ENCODE measurements around the gene PRPF6.
"Not testable (repeated sequence)": the region's sequence is repeated elsewhere in the genome, so short reads cannot be mapped to it uniquely, and the experiment has no call there.

PRPF6 gene

DNA sequence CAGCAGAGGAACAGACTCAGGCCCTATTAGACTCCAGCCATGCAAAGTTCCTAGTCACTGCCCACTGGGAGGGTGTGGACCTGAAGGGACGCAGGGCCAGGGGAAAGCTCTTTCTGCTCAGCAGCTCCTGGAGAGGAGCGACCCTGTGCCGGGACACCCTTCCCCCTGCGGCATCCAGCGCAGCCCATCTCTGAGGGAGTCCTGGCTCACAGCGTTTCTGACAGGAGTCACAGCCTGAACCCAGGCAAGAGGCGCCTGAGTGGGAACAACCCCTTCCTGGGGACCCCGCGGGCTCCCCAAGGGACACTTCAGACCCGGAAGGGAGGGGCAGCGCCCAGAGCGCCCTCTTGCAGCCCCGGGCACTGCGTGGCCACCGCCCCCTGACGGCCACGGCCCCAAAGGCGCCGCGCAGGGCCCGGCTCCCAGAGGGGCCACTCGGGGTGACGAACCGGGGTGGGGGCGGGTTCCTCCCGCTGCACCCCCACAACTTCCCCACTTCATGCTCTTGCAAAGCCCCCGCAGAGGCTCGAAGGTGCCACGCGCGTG lies 25.6 kb upstream of the PRPF6 start:
- DNase-seq (no peak), ATAC-seq (peak; percentile 14)
- Mint-ChIP-seq H3K27ac (peak overlapping the region; percentile 65 to 95), H3K4me3 (peak overlapping the region; percentile 83 to 90), H3K4me1 (peaks cover 72% of the 10 kb centered on the region), H3K9me3 (no peaks in the 10 kb centered on the region), H3K27me3 (no peaks in the 10 kb centered on the region)

DNA sequence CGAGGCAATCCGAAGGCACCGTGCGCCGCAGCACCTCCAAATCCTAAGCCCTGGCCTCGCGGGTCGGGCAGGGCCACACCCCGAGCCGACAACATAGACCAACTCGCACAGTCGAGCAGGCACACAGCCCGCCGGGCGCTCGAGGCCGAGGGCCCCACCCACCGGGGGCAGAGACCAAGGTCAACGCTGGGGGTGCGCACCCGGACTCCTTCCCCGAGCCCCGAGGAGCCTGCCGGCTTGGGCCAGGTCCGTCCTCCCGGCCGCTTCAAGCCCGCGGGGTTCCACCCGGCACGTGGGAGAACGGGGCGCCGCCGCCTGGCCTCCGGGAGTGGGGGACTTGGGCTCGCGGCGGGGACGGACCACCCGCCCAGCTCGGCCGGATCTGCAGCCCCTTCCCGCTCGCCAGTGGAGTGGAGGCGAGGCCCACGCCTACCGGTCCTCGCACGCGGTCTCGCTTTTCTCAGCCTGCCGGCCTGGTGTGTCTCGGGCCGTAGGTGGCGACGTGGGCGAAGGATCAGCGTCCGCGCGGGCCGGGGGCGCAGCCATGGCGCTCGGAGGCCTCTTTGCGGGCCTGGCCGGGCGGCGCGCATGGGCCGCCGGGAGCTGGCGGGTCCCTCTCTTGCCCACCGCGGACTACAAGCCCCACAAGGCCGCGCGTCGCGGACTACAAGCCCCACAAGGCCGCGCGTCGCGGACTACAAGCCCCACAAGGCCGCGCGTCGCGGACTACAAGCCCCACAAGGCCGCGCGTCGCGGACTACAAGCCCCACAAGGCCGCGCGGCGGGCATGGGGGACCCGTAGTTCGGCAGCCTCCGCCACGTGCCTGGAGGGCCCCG lies 24.9 kb upstream of the PRPF6 start, which contains the start of gene UCKL1:
UCKL1 (minus strand) TSS at position 590 of the 837 bp plus-strand sequence; CDS start at position 546, 44 bp downstream.
- Mint-ChIP-seq H3K27ac (peak within 1 kb of the TSS; percentile 90 to 96), H3K4me3 (peak within 1 kb of the TSS; percentile 83 to 90), H3K9me3 (no peaks in the 10 kb centered on the region), H3K4me1 (peaks cover 68% of the 10 kb centered on the region), H3K27me3 (no peaks in the 10 kb centered on the region)
- ATAC-seq, result peak; percentile 83
- peak; percentile 87 to 93 for DNase-seq

DNA sequence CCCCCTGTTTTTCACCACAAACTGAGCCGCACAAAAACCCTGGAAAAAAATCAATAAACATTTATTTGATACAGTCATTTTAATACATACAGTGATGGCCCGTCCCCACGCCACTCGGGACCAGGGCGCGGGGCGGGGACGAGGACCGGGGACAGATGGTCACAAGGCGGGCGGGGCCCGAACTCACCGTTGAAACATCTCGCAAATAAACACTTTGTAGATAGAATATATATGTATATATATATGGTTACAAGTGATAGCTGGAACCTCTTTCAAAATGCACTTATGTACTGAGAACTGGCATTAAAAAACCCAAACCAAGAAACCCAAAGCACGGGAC lies 24.3 kb upstream of the PRPF6 start:
- Mint-ChIP-seq H3K9me3 (no peaks in the 10 kb centered on the region), H3K4me3 (peak overlapping the region; percentile 78 to 90), H3K27ac (peak overlapping the region; percentile 50 to 96), H3K4me1 (peaks cover 63% of the 10 kb centered on the region), H3K27me3 (no peaks in the 10 kb centered on the region)
- DNase-seq, result no peak
- ATAC-seq, result no peak

DNA sequence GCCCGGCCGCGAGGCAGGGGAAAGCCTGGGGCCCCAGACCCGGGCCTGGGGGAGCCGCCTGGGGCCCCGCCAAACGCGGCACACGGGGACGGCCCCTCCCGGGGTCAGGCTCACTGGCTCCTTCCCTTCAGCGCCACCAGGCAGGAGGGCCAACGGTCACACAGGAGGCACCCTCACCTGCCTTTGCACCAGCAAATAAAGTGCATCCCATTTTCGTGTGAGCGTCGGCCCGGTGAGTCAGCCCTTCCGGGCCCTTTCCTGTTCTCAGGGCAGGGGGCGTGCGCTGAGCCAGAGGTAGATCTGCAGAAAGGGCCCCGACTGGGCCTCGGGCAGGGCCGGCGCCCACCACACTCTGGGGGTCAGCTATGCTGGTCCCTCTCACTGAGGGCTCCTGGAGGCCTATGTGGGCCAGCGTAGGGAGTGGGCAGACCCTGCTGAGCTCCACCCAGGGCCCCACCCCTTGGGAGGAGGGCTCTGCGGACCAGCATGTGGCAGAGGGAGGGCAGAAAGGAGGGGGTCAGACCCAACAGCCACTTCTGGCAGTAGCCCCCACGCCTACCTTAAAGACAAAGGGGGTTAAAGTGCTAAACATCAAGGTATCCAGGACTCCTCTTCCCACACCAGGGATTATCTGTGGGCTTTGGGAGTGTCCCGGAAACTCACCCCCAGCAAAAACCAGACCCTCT lies 23.8 kb upstream of the PRPF6 start:
- ATAC-seq (peak; percentile 65), DNase-seq (peak; percentile 75 to 82)
- Mint-ChIP-seq H3K27ac (peak overlapping the region; percentile 90 to 96), H3K4me3 (peak overlapping the region; percentile 78 to 90), H3K4me1 (peaks cover 58% of the 10 kb centered on the region), H3K27me3 (no peaks in the 10 kb centered on the region), H3K9me3 (no peaks in the 10 kb centered on the region)

DNA sequence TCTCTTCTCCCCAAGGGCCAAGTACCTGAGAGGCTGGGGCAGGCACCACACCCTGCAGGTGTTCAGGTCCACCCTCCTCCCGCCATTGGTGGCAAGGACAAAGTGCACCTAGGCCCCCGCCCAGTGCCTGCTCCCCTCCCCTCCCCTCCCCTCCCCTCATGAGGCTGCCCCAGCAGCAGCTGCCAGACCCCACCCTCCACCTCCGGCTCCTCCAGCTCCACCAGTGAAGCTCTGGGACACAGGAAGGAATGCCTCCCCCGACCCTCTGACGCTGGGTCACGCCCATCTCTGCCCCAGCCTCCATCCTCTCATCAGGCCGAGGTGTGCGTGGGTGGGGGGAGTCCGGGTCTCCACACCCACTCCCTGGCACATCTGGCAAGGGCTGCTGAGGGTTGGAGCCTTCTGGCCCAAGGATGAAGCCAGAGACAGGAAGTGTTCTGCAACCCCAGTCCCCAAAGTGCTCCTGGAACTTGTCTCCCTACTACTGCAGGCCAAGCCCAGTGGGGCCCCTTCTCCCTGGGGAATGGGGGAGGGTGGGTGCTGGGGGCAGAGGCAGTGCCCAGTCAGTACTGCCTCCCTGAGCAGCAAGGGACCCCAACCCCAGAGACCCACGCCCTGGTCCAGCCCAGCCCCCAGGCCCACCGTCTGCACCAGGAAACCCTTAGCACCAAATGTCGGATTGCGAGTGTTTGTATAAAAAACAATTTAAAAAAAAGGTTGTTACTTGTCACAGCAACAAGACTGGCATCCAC lies 23.1 kb upstream of the PRPF6 start:
- no peak for ATAC-seq
- Mint-ChIP-seq H3K9me3 (no peaks in the 10 kb centered on the region), H3K4me1 (peaks cover 51% of the 10 kb centered on the region), H3K4me3 (peak overlapping the region; percentile 78 to 90), H3K27me3 (no peaks in the 10 kb centered on the region), H3K27ac (peak overlapping the region in 1 of 2 donors; percentile 85)
- DNase-seq, result peak; percentile 38 to 52

DNA sequence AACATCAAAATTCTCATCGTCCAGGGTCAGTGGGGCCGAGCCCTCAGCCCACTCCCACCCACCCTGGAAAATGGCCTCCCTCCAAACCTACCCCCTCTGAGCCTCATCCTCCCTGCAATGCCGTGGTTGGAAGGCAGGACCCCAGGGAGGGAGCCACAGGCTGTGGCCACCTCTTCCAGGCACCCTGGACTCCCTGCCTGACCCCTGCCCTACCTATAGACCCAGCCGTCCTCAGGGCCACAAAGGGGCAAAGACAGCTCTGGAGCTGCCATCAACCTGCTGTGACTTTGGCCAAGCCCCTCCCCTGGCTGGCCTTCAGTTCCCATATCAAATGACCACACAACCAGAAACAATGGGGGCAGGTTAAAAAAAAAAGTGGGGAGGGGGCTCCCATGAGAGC lies 22.5 kb upstream of the PRPF6 start:
- no peak overlapping the region for H3K27ac Mint-ChIP-seq
- peak overlapping the region in 1 of 2 donors; percentile 55 for H3K4me3 Mint-ChIP-seq
- no peaks in the 10 kb centered on the region for H3K9me3 Mint-ChIP-seq
- ATAC-seq, result no peak
- H3K27me3 Mint-ChIP-seq, result no peaks in the 10 kb centered on the region
- DNase-seq, result no peak
- H3K4me1 Mint-ChIP-seq, result peaks cover 45% of the 10 kb centered on the region

DNA sequence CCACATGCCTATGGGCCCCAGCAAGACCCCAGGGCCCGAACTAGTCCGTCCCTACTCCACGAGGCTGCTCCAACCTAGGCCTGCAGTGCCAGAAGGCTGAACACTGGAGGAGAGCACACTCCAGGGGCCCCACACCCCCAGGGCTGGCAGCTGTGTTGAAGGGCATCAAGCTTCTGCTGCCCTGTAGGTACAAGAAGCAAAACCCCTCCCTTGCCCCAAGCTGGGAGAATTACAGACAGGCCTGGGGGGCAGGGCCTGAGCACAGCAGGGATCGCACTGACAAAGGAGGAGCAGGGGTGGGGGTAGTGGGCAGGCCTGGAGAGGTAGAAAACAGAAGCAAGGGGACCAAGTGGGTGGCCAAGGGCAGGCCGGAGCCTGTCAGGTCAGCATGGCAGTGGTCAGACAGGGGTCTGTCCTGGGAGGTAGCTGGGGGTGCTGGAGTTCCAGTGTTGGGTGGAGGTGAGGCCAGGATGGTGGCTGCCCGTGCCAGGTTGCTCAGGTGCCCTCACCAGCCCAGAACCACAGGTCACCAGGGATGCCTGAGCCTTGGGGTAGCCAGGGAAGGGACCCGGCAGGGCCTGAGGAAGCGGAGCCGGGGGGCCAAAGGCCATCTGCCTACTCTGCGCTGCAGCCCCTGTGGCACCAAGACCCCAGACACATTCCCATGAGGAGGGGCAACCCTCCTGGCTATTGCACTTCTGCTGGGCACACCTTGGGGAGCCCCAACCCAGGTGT lies 21.8 kb upstream of the PRPF6 start:
- Mint-ChIP-seq H3K27ac (peak overlapping the region in 1 of 2 donors; percentile 96), H3K4me1 (peaks cover 39% of the 10 kb centered on the region), H3K9me3 (no peaks in the 10 kb centered on the region), H3K27me3 (no peaks in the 10 kb centered on the region), H3K4me3 (peak overlapping the region in 1 of 2 donors; percentile 55)
- no peak for DNase-seq
- no peak for ATAC-seq

DNA sequence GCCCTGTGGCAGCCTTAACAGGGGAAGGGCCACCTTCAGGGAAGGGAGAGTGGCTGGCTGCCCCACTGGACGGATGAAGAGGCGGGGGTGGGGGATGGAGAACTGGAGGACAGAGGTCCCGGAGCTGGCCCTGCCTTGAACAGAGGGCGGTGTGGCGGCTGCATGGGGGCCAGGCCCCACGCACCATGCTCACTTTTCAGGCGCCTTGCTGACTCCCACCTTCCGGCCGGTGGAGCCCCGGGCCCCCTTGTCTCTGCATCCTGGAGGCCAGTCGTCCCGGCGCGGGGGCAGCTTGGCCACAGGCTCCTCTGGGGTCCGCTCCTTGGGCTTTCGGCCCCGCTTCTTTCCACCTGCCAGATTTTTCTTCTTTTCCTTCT lies 21.2 kb upstream of the PRPF6 start:
- H3K27ac Mint-ChIP-seq, result peak overlapping the region in 1 of 2 donors; percentile 27
- ATAC-seq (no peak), DNase-seq (no peak)
- no peak overlapping the region for H3K4me3 Mint-ChIP-seq
- peaks cover 33% of the 10 kb centered on the region for H3K4me1 Mint-ChIP-seq
- H3K27me3 Mint-ChIP-seq, result no peaks in the 10 kb centered on the region
- H3K9me3 Mint-ChIP-seq, result no peaks in the 10 kb centered on the region

DNA sequence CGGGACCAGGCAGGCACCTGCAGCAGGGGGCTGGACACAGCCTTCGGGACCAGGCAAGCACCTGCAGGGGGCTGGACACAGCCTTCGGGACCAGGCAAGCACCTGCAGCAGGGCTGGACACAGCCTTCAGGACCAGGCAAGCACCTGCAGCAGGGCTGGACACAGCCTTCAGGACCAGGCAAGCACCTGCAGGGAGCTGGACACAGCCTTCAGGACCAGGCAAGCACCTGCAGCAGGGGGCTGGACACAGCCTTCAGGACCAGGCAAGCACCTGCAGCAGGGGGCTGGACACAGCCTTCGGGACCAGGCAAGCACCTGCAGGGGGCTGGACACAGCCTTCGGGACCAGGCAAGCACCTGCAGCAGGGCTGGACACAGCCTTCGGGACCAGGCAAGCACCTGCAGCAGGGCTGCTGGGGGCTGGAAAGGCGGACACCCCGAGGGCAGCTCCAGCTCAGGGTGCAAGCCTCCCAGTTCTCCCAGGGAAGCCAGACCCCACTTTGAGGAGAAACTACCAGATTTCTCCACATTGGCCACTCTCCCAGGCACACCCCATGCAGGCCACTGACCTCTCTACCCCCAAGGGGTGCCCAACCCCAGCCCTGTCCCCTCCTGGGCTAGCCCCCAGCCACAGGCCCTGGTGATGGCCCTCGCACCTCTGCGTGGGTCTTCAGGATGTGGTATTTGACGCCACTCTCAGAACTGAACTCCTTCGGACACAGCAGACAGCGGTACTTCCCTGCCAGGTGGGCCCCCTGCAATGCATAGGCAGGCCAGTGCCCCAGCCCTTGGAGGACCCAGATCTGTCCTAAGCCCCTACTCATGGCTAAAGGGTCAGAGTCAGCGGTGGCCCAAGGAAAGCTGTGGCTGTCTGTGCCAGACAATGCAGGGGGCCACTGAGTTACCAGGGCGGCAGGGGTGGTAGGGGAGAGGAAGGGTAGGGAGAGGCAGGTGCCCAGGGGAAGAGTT lies 20.0 kb upstream of the PRPF6 start:
- not testable (repeated sequence) for H3K27ac Mint-ChIP-seq, H3K4me3 Mint-ChIP-seq, DNase-seq, ATAC-seq, H3K27me3 Mint-ChIP-seq, H3K9me3 Mint-ChIP-seq
- H3K4me1 Mint-ChIP-seq, result peaks cover 25% of the 10 kb centered on the region

DNA sequence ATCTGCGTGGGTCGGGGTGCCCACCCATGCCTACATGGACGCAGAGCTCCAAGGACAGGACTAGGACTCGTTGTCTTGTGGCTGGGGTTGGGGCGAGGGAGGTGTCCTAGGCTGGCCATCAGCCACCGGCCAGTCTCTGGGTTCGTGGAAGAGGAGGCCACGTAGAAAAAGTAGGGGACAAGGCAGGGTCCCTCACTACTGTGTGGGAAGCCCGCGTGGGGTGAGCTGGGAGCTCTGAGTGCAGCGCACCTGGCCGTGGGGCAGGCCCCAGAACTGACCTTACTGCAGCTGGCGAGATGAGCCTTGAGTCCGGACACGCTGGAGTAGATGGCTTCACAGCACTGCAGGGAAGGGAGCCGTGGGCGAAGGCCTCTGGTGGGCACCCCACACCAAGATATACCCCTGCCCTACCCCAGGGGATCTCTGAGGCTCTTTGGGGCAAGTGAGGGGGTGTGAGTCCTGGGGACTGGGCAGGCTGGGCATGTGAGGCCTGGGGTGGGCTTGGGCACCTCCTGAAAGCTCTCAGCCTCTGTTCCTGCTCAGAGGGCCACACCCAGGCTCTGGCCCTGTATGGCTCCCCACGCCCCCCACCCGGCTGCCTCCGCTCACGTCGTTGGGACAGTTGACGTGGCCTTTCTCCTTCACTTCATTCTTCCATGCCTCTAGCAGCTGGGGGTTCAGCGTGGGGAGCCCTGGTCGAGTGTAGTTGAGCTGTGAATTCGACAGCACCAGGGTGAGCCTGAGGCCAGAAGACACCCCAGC lies 19.1 kb upstream of the PRPF6 start:
- Mint-ChIP-seq H3K9me3 (peaks cover 0 to 6% of the 10 kb centered on the region in 2 donors), H3K4me3 (no peak overlapping the region), H3K27ac (no peak overlapping the region), H3K27me3 (no peaks in the 10 kb centered on the region), H3K4me1 (peaks cover 25% of the 10 kb centered on the region)
- ATAC-seq (no peak), DNase-seq (no peak)

DNA sequence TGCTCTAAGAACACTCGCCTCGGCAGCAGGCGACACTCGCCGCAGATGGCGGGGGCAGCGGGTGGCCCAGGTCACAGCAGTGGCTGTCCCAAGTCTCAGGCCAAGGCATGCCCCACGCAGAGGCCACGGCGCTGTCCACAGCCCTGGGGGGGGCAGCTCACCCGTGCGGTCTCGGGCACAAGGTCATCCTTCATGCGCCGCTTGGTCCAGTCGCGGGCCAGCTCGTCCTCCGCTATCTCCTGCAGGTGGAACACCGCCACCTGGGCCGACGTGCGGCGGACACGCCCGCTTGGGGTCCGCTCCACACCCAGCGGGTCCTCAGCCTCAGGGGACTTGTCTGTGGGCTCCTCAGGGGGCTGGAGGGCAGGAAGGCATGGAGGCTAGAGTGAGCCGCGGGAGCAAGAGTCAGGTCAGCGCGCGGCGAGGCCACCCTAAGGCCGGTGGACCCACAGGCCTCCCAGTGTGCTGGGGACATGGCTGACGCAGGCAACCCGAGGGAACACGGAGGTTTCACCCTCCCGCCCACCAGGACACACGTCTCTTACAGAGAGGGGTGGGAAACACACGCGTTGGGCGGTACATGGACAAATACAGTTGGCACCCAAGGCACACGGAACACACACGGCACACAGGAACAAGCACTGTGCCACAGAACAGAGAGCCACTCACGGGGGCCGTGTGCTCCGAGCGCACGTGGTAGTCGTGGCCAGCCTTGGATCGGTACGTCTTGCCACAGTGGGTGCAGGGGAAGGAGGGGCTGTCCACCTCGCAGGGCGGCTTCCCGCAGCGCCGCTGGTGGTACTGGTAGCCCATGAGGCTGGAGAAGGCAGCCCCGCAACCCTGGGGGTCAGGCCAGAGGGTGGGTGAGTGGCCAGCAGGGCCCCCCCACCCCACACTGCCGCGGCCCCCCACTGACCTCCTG lies 18.2 kb upstream of the PRPF6 start:
- no peaks in the 10 kb centered on the region for H3K27me3 Mint-ChIP-seq
- H3K4me1 Mint-ChIP-seq, result peaks cover 17% of the 10 kb centered on the region
- peaks cover 0 to 6% of the 10 kb centered on the region in 2 donors for H3K9me3 Mint-ChIP-seq
- DNase-seq (no peak), ATAC-seq (peak; percentile 21)
- H3K4me3 Mint-ChIP-seq, result no peak overlapping the region
- H3K27ac Mint-ChIP-seq, result no peak overlapping the region

DNA sequence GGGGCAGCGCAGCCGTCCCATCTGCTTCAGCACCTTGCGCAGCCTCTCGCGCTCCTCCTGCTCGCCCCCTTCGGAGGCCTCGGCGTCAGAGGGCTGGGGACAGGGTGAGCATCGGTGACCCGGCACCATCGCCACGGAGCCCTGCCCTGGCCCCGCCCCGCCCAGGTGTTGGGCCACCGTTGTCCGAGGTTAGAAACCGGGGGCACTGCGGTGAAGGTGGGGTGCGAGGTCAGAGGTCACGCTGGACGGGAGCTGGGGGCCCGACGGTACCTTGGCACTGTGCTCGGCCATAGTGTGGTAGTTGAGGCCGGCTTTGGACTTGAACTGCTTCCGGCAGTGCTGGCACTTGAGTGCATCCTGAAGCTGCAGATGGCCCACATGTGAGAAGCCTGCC lies 17.6 kb upstream of the PRPF6 start:
- H3K4me1 Mint-ChIP-seq, result peaks cover 14% of the 10 kb centered on the region
- DNase-seq (no peak), ATAC-seq (peak; percentile 15)
- H3K27ac Mint-ChIP-seq, result no peak overlapping the region
- peaks cover 0 to 6% of the 10 kb centered on the region in 2 donors for H3K9me3 Mint-ChIP-seq
- H3K27me3 Mint-ChIP-seq, result no peaks in the 10 kb centered on the region
- no peak overlapping the region for H3K4me3 Mint-ChIP-seq
